PC-3 (cell line): ENCODE results near the gene KXD1. TPM values are rescaled to one million over a fixed set of nuclear protein-coding genes. Genes with fewer than 3 reads are reported as not detected.
A peak's percentile ranks its signal among the peaks of the same experiment; 100 is the strongest.

ENCODE experiments used
- ATAC-seq: fragments of 200-7000 bp; cut with Tn5 transposase; 2 replicates; pipeline ENCODE4 v1.9.1; 2020; ENCODE audit warnings: mild to moderate bottlenecking, moderate library complexity
- BruUV-seq: library from RNA; stranded (reverse); fragments of 400-500 nt; replicated peaks from 2 replicates; lab custom pipeline; 2021; lab: Mats Ljungman, UMichigan
- CTCF ChIA-PET: fragments of 300-600 bp; sonication (Branson Sonifier 250); formaldehyde crosslinking; loops from one replicate; lab custom pipeline; 2022; ENCODE audit warnings: antibody characterized with exemption; lab: Charles Lee
- POLR2A ChIA-PET: fragments of 300-600 bp; sonication (Branson Sonifier 250); formaldehyde crosslinking; loops from one replicate; lab custom pipeline; 2022; ENCODE audit warnings: antibody characterized with exemption; ENCODE audit not compliant: unreplicated experiment; lab: Charles Lee
- DNase-seq: peaks from one replicate; pipeline ENCODE4 v3.0.0-alpha.2; 2015
- H2AFZ ChIP-seq: fragments of 300-600 bp; sonication (generic); 2 replicates; pipeline ENCODE4 v1.6.0; 2016; ENCODE audit warnings: antibody characterized with exemption, low read length
- H3F3A ChIP-seq: fragments of 300-600 bp; sonication (generic); one replicate; pipeline ENCODE4 v1.6.0; 2017; ENCODE audit warnings: antibody characterized with exemption, low read length, control low read depth, mild to moderate bottlenecking; ENCODE audit not compliant: unreplicated experiment
- H3K27ac ChIP-seq: fragments of 300-600 bp; sonication (generic); 2 replicates; pipeline ENCODE4 v1.5.1; 2016; ENCODE audit warnings: mild to moderate bottlenecking, low read length
- H3K27me3 ChIP-seq: fragments of 300-600 bp; sonication (generic); 2 replicates; pipeline ENCODE4 v1.6.1; 2016; ENCODE audit warnings: low read length, mixed read lengths
- H3K36me3 ChIP-seq: fragments of 300-600 bp; sonication (generic); 2 replicates; pipeline ENCODE4 v1.6.1; 2016; ENCODE audit warnings: low read depth, mixed run types, low read length, mixed read lengths
- H3K4me1 ChIP-seq: fragments of 300-600 bp; sonication (generic); 2 replicates; pipeline ENCODE4 v1.5.1; 2016; ENCODE audit warnings: low read length; ENCODE audit not compliant: insufficient read depth
- H3K4me2 ChIP-seq: fragments of 300-600 bp; sonication (generic); 2 replicates; pipeline ENCODE4 v1.6.0; 2016; ENCODE audit warnings: low read length
- H3K4me3 ChIP-seq: fragments of 300-600 bp; sonication (generic); 2 replicates; pipeline ENCODE4 v1.5.1; 2016; ENCODE audit warnings: mild to moderate bottlenecking, low read length, mixed read lengths
- H3K79me2 ChIP-seq: fragments of 300-600 bp; sonication (generic); 2 replicates; pipeline ENCODE4 v1.6.1; 2017; ENCODE audit warnings: low read length, mixed read lengths
- H3K9ac ChIP-seq: fragments of 300-600 bp; sonication (generic); 2 replicates; pipeline ENCODE4 v1.6.0; 2016; ENCODE audit warnings: mild to moderate bottlenecking, low read length
- H3K9me2 ChIP-seq: fragments of 300-600 bp; sonication (generic); replicated peaks from 2 replicates; pipeline ENCODE4 v1.6.1; 2016; ENCODE audit warnings: mixed run types, low read length, mixed read lengths
- H3K9me3 ChIP-seq: fragments of 300-600 bp; sonication (generic); 2 replicates; pipeline ENCODE4 v1.6.1; 2016; ENCODE audit warnings: low read length, mixed read lengths
- H4K20me1 ChIP-seq: fragments of 300-600 bp; sonication (generic); 2 replicates; pipeline ENCODE4 v1.6.1; 2016; ENCODE audit warnings: low read length, mixed read lengths
- CTCF ChIP-seq: fragments of 300-600 bp; sonication (generic); conservative IDR thresholded peaks from 2 replicates; pipeline ENCODE4 v1.5.1; 2017; ENCODE audit warnings: antibody characterized with exemption, low read depth, mild to moderate bottlenecking, low read length
- EZH2 ChIP-seq: fragments of 300-600 bp; sonication (generic); IDR thresholded peaks from one replicate; pipeline ENCODE4 v1.6.1; 2017; ENCODE audit warnings: antibody characterized with exemption, mild to moderate bottlenecking, low read length; ENCODE audit not compliant: unreplicated experiment
- EZH2phosphoT487 ChIP-seq: fragments of 300-600 bp; sonication (generic); IDR thresholded peaks from 2 replicates; pipeline ENCODE4 v1.6.1; 2018; ENCODE audit warnings: mild to moderate bottlenecking, antibody characterized with exemption, low read length, borderline replicate concordance
- intact Hi-C: fragments of 100-400 bp; cut with micrococcal nuclease; formaldehyde crosslinking; loops from 2 replicates; pipeline ENCODE4 v1.9.0; 2023
- total RNA-seq: library from RNA; depleted of rRNA; stranded (reverse); fragments of >200 nt; gene quantifications from 2 replicates; pipeline ENCODE4 v1.2.3, GENCODE V29; 2014

KXD1 gene
- total RNA-seq, 1 experiment from 2014 or later = 137 TPM

- POLR2A ChIA-PET = interaction anchor here (0.6 kb wide), 2 partner anchors 30 to 819 kb away, joined by 11 to 19 read pairs; partner anchors contain the start of gene REX1BD
- Histone ChIP-seq H3K4me3 (peak overlapping the region; percentile 82), H3K36me3 (no peaks in the 10 kb centered on the region), H3K27me3 (no peaks in the 10 kb centered on the region), H2AFZ (no peak overlapping the region), H3K4me1 (peaks cover 12% of the 10 kb centered on the region; the same call in 1 of the 2 replicates), H3K27ac (no peak overlapping the region), H3F3A (no peaks in the 10 kb centered on the region), H3K79me2 (peaks cover 24% of the 10 kb centered on the region), H3K9ac (peak overlapping the region; percentile 92), H4K20me1 (no peaks in the 10 kb centered on the region), H3K9me2 (no peaks in the 10 kb centered on the region), H3K9me3 (no peaks in the 10 kb centered on the region), H3K4me2 (peak overlapping the region; percentile 90)
- DNase-seq (no peak), ATAC-seq (no peak)
- BruUV-seq = no TSS peak
- TF ChIP-seq EZH2 (no peak), EZH2phosphoT487 (no peak), CTCF (no peak)
- intact Hi-C loops = loop anchor here (5.0 kb wide), 1 partner anchor 36 kb away; the partner anchor contains the start of gene ELL
- CTCF ChIA-PET = interaction anchor here (0.7 to 1.6 kb wide), 3 partner anchors 31 to 70 kb away, joined by 3 to 5 read pairs (median 3); no protein-coding TSS in a partner anchor
These were observed 934 bp downstream of the KXD1 start for GRCh38 chr19:18558604-18559003.

DNA sequence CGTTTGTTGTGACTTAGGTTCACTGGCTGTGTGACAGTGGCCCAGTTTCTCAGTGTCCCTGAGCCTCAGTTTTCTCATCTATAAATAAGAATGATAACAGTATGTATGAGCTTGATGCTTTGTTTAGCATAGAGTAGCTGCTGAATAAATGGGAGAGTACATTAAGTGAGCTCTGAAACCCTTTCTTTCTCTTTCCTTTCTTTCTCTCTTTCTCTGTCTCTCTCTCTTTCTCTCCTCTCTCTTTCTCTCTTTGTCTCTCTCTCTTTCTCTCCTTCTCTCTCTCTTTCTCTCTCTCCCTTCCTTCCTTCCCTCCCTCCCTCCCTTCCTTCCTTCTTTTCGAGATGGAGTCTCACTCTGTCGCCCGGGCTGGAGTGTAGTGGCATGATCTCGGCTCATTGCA, 2.0 kb downstream of the KXD1 start:
- Histone ChIP-seq H4K20me1 (no peaks in the 10 kb centered on the region), H3K4me3 (no peak overlapping the region), H3K79me2 (peaks cover 24% of the 10 kb centered on the region), H3K9me2 (no peaks in the 10 kb centered on the region), H3K9me3 (no peaks in the 10 kb centered on the region), H3K36me3 (no peaks in the 10 kb centered on the region), H3K4me2 (peak overlapping the region; percentile 90), H2AFZ (no peak overlapping the region), H3F3A (no peaks in the 10 kb centered on the region), H3K4me1 (peaks cover 12% of the 10 kb centered on the region; the same call in 1 of the 2 replicates), H3K27me3 (no peaks in the 10 kb centered on the region), H3K27ac (no peak overlapping the region), H3K9ac (no peak overlapping the region)
- intact Hi-C loops = loop anchor here (5.0 kb wide), 1 partner anchor 37 kb away; the partner anchor contains the start of gene ELL
- CTCF ChIA-PET = no interaction called here
- no peak for DNase-seq
- POLR2A ChIA-PET = no interaction called here
- TF ChIP-seq CTCF (no peak), EZH2phosphoT487 (no peak), EZH2 (no peak)
- no TSS peak for BruUV-seq
- no peak for ATAC-seq

GRCh38 chr19:18562086-18562485, 4.4 kb downstream of the KXD1 start:
- Histone ChIP-seq H4K20me1 (no peaks in the 10 kb centered on the region), H3K4me2 (no peak overlapping the region), H3K79me2 (peaks cover 24% of the 10 kb centered on the region), H3K27me3 (no peaks in the 10 kb centered on the region), H3K9me3 (no peaks in the 10 kb centered on the region), H3K9ac (no peak overlapping the region), H3K4me1 (peaks cover 10% of the 10 kb centered on the region; the same call in 1 of the 2 replicates), H2AFZ (no peak overlapping the region), H3F3A (no peaks in the 10 kb centered on the region), H3K4me3 (no peak overlapping the region), H3K36me3 (peaks cover 6% of the 10 kb centered on the region; the same call in 1 of the 2 replicates), H3K27ac (no peak overlapping the region), H3K9me2 (no peaks in the 10 kb centered on the region)
- TF ChIP-seq EZH2phosphoT487 (no peak), EZH2 (no peak), CTCF (no peak)
- POLR2A ChIA-PET = no interaction called here
- intact Hi-C loops = no loop called here
- CTCF ChIA-PET = no interaction called here
- BruUV-seq = no TSS peak
- DNase-seq = no peak
- ATAC-seq = no peak
